ENCODE data around the gene ADNP. TPM values are rescaled to one million over a fixed set of nuclear protein-coding genes. Genes with fewer than 3 reads are reported as not detected.

ADNP gene
- polyA plus RNA-seq, 3 donors: 1.4 to 16.6 (median 3.3) TPM

DNA sequence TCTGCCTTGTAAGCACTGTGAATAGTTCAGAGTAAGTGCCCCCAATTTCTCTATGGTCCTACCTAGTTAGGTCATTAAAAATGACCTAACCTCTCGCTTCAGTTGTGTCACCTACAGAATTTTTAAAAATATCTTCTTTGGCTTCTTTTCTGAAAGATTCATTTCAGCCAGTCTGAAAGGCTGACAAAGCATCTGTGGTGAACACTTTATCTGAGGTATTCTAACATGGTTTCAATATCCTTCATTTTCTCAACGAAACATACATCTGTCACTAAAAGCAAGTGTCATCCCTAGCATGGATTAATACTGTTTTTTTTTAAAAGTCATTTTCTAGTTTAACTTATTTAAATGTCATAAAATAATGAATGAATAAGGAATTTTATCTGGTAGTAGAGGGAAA, 22.0 kb upstream of the ADNP start:
- H3K36me3 ChIP-seq (replicated peaks in 1 of 2; ENCODE audit: control insufficient read depth in 1 of 2, insufficient read depth in 2 of 2, low read length in 2 of 2): peaks cover 67 to 74% of the 10 kb centered on the region in 2 donors
- H4K20me1 ChIP-seq (ENCODE audit: insufficient read depth, low read length): peaks cover 78% of the 10 kb centered on the region
- H3K9me3 ChIP-seq (replicated peaks in 1 of 2; ENCODE audit: control insufficient read depth in 1 of 2, insufficient read depth in 1 of 2, low read length in 2 of 2): no peaks in the 10 kb centered on the region
- no peak overlapping the region for H2AFZ ChIP-seq (ENCODE audit: insufficient read depth, low read depth, low read length, poor library complexity, severe bottlenecking)
- H3K4me1 Mint-ChIP-seq: peaks cover 19% of the 10 kb centered on the region
- H3K4me3 ChIP-seq (replicated peaks in 1 of 3; ENCODE audit: low read depth in 2 of 3, low read length in 3 of 3): no peak overlapping the region
- peaks cover 53 to 73% of the 10 kb centered on the region in 2 donors for H3K36me3 Mint-ChIP-seq
- no peak overlapping the region for H3K27ac Mint-ChIP-seq
- DNase-seq: no peak
- intact Hi-C loops (cut with micrococcal nuclease): no loop called here
- H3K9ac ChIP-seq (ENCODE audit: insufficient read depth, low read length, poor library complexity, severe bottlenecking): no peak overlapping the region
- no peak overlapping the region for H3K27ac ChIP-seq (ENCODE audit: low read depth in 1 of 2, low read length in 2 of 2)
- peaks cover 0 to 3% (median 0%) of the 10 kb centered on the region in 3 donors for H3K27me3 Mint-ChIP-seq (ENCODE audit: low read depth in 3 of 3)
- H3K4me3 Mint-ChIP-seq: no peak overlapping the region
- H3K4me1 ChIP-seq (ENCODE audit: control insufficient read depth in 1 of 2, insufficient read depth in 2 of 2, low read length in 2 of 2): peaks cover 15 to 18% of the 10 kb centered on the region in 2 donors
- no peaks in the 10 kb centered on the region for H3K27me3 ChIP-seq (ENCODE audit: control insufficient read depth in 2 of 2, insufficient read depth in 2 of 2, low read length in 2 of 2)
- no peaks in the 10 kb centered on the region for H3K9me3 Mint-ChIP-seq
- WGBS (ENCODE audit: insufficient coverage): 100% methylated on average over 1 of the region's 2 CpGs
- TF ChIP-seq, protein P1, sequence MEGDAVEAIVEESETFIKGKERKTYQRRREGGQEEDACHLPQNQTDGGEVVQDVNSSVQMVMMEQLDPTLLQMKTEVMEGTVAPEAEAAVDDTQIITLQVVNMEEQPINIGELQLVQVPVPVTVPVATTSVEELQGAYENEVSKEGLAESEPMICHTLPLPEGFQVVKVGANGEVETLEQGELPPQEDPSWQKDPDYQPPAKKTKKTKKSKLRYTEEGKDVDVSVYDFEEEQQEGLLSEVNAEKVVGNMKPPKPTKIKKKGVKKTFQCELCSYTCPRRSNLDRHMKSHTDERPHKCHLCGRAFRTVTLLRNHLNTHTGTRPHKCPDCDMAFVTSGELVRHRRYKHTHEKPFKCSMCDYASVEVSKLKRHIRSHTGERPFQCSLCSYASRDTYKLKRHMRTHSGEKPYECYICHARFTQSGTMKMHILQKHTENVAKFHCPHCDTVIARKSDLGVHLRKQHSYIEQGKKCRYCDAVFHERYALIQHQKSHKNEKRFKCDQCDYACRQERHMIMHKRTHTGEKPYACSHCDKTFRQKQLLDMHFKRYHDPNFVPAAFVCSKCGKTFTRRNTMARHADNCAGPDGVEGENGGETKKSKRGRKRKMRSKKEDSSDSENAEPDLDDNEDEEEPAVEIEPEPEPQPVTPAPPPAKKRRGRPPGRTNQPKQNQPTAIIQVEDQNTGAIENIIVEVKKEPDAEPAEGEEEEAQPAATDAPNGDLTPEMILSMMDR (IDR thresholded peaks at IDR 0.05): no peak
- no peak overlapping the region for H3K4me2 ChIP-seq (replicated peaks; ENCODE audit: extremely low read depth, low read length, poor library complexity, severe bottlenecking)
- peaks cover 75% of the 10 kb centered on the region for H3K79me2 ChIP-seq (ENCODE audit: insufficient read depth, low read length)

- no peak overlapping the region for H3K4me3 Mint-ChIP-seq
- Histone ChIP-seq H3K79me2 (ENCODE audit: insufficient read depth, low read length) (peaks cover 26% of the 10 kb centered on the region), H4K20me1 (ENCODE audit: insufficient read depth, low read length) (peaks cover 34% of the 10 kb centered on the region), H3K9me3 (replicated peaks in 1 of 2; ENCODE audit: control insufficient read depth in 1 of 2, insufficient read depth in 1 of 2, low read length in 2 of 2) (no peaks in the 10 kb centered on the region), H2AFZ (ENCODE audit: insufficient read depth, low read depth, low read length, poor library complexity, severe bottlenecking) (no peak overlapping the region), H3K27ac (ENCODE audit: low read depth in 1 of 2, low read length in 2 of 2) (no peak overlapping the region), H3K9ac (ENCODE audit: insufficient read depth, low read length, poor library complexity, severe bottlenecking) (no peak overlapping the region), H3K27me3 (ENCODE audit: control insufficient read depth in 2 of 2, insufficient read depth in 2 of 2, low read length in 2 of 2) (no peaks in the 10 kb centered on the region), H3K4me2 (replicated peaks; ENCODE audit: extremely low read depth, low read length, poor library complexity, severe bottlenecking) (no peak overlapping the region), H3K4me3 (replicated peaks in 1 of 3; ENCODE audit: low read depth in 2 of 3, low read length in 3 of 3) (no peak overlapping the region), H3K4me1 (ENCODE audit: control insufficient read depth in 1 of 2, insufficient read depth in 2 of 2, low read length in 2 of 2) (no peaks in the 10 kb centered on the region), H3K36me3 (replicated peaks in 1 of 2; ENCODE audit: control insufficient read depth in 1 of 2, insufficient read depth in 2 of 2, low read length in 2 of 2) (peaks cover 87 to 99% of the 10 kb centered on the region in 2 donors)
- no peaks in the 10 kb centered on the region for H3K4me1 Mint-ChIP-seq
- intact Hi-C loops (cut with micrococcal nuclease): no loop called here
- TF ChIP-seq, protein P1 (IDR thresholded peaks at IDR 0.05): no peak
- no peak for DNase-seq
- H3K27me3 Mint-ChIP-seq (ENCODE audit: low read depth in 3 of 3): peaks cover 0 to 5% (median 1%) of the 10 kb centered on the region in 3 donors
- no CpG with 5 or more reads among the region's 4 CpGs for WGBS (ENCODE audit: insufficient coverage)
- no peak overlapping the region for H3K27ac Mint-ChIP-seq
- peaks cover 78 to 92% of the 10 kb centered on the region in 2 donors for H3K36me3 Mint-ChIP-seq
- H3K9me3 Mint-ChIP-seq: no peaks in the 10 kb centered on the region
Measured at GRCh38 chr20:50948132-50948785, 17.0 kb upstream of the ADNP start.
